ENCODE measurements around the gene SMURF1. TPM values are rescaled to one million over a fixed set of nuclear protein-coding genes. Genes with fewer than 3 reads are reported as not detected.

Gene SMURF1
- total and polyA plus RNA-seq, 4 donors, result 2.9 to 16.8 (median 5.9) TPM

DNA sequence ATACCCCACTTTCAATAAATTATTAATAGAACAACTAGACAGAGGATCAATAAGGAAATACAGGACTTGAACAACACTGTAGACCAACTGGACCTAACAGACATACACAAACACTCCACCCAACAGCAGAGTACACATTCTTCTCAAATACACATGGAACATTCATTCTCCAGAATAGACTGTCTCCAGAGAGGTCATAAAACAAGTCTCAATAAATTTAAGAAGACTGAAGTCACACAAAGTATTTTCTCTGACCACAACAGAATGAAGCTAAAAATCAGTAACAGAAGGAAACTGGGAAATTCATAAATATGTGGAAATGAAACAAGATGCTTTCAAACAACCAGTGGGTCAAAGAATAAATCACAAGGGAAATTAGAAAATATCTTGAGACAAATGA is 119.8 kb downstream of the SMURF1 start:
- Histone ChIP-seq H3K27ac (ENCODE audit: low read depth in 1 of 2, low read length in 2 of 2) (no peak overlapping the region), H3K9me3 (ENCODE audit: control insufficient read depth in 4 of 4, low read length in 3 of 4) (no peaks in the 10 kb centered on the region), H3K36me3 (ENCODE audit: control insufficient read depth in 4 of 4, insufficient read depth in 3 of 4, low read depth in 1 of 4, low read length in 3 of 4) (peaks cover 0 to 14% (median 7%) of the 10 kb centered on the region in 4 donors), H3K4me1 (ENCODE audit: control insufficient read depth in 4 of 4, insufficient read depth in 4 of 4, low read length in 3 of 4) (peaks cover 0 to 7% (median 5%) of the 10 kb centered on the region in 4 donors), H3K27me3 (ENCODE audit: control insufficient read depth in 4 of 4, insufficient read depth in 4 of 4, low read length in 3 of 4) (no peaks in the 10 kb centered on the region), H3K9ac (ENCODE audit: low read depth in 1 of 2, low read length in 2 of 2) (no peak overlapping the region), H3K4me3 (ENCODE audit: low read depth in 1 of 3, low read length in 3 of 3) (no peak overlapping the region)
- no peak for DNase-seq (ENCODE audit: low spot score)
- no peak for TF ChIP-seq JUND (IDR thresholded peaks at IDR 0.05)
- TF ChIP-seq NR2F2 (IDR thresholded peaks at IDR 0.05), result no peak
- TF ChIP-seq, protein P1, sequence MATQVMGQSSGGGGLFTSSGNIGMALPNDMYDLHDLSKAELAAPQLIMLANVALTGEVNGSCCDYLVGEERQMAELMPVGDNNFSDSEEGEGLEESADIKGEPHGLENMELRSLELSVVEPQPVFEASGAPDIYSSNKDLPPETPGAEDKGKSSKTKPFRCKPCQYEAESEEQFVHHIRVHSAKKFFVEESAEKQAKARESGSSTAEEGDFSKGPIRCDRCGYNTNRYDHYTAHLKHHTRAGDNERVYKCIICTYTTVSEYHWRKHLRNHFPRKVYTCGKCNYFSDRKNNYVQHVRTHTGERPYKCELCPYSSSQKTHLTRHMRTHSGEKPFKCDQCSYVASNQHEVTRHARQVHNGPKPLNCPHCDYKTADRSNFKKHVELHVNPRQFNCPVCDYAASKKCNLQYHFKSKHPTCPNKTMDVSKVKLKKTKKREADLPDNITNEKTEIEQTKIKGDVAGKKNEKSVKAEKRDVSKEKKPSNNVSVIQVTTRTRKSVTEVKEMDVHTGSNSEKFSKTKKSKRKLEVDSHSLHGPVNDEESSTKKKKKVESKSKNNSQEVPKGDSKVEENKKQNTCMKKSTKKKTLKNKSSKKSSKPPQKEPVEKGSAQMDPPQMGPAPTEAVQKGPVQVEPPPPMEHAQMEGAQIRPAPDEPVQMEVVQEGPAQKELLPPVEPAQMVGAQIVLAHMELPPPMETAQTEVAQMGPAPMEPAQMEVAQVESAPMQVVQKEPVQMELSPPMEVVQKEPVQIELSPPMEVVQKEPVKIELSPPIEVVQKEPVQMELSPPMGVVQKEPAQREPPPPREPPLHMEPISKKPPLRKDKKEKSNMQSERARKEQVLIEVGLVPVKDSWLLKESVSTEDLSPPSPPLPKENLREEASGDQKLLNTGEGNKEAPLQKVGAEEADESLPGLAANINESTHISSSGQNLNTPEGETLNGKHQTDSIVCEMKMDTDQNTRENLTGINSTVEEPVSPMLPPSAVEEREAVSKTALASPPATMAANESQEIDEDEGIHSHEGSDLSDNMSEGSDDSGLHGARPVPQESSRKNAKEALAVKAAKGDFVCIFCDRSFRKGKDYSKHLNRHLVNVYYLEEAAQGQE (IDR thresholded peaks at IDR 0.05), result no peak
- TF ChIP-seq, protein P2, sequence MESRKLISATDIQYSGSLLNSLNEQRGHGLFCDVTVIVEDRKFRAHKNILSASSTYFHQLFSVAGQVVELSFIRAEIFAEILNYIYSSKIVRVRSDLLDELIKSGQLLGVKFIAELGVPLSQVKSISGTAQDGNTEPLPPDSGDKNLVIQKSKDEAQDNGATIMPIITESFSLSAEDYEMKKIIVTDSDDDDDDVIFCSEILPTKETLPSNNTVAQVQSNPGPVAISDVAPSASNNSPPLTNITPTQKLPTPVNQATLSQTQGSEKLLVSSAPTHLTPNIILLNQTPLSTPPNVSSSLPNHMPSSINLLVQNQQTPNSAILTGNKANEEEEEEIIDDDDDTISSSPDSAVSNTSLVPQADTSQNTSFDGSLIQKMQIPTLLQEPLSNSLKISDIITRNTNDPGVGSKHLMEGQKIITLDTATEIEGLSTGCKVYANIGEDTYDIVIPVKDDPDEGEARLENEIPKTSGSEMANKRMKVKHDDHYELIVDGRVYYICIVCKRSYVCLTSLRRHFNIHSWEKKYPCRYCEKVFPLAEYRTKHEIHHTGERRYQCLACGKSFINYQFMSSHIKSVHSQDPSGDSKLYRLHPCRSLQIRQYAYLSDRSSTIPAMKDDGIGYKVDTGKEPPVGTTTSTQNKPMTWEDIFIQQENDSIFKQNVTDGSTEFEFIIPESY (IDR thresholded peaks at IDR 0.05), result no peak
- no peak for TF ChIP-seq TAF1 (conservative IDR thresholded peaks at IDR 0.05)
- TF ChIP-seq RXRA (IDR thresholded peaks at IDR 0.05), result no peak
- no peak for TF ChIP-seq HNF4A (conservative IDR thresholded peaks at IDR 0.05)

DNA sequence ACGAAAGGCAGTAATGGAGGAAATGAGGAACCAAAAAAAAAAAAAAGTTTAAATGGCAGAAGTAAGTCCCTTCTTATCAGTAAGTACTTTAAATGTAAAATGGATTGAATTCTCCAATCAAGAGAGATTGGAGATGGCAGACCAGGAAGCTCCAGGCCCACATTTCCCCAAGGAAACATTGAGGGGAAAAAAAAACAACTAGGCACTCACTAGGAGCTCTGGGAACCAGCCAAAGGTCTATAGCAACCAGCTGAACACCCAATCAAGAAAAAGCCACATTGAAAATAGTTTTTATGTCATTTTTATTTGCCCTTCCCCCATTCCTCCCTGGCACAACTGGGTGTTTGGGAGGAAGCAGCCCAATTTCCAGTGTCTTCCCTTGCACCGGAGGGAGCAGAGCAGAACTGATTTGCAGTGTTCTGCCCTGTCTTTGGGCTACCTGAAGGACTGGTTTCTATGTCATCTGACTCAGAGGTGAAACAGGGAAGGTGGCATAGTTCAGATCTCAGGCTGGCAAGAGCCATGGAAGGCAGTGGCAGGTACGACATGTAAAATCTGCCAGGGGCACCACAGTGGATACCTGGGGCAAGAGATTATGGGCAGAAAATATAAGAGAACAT is 121.9 kb downstream of the SMURF1 start:
- peaks cover 0 to 7% (median 2%) of the 10 kb centered on the region in 4 donors for H3K36me3 ChIP-seq (ENCODE audit: control insufficient read depth in 4 of 4, insufficient read depth in 3 of 4, low read depth in 1 of 4, low read length in 3 of 4)
- no peak overlapping the region for H3K4me3 ChIP-seq (ENCODE audit: low read depth in 1 of 3, low read length in 3 of 3)
- H3K9ac ChIP-seq (ENCODE audit: low read depth in 1 of 2, low read length in 2 of 2), result no peak overlapping the region
- WGBS, result 83% methylated on average over 3 of the region's 3 CpGs
- no peak for DNase-seq (ENCODE audit: low spot score)
- no peaks in the 10 kb centered on the region for H3K9me3 ChIP-seq (ENCODE audit: control insufficient read depth in 4 of 4, low read length in 3 of 4)
- H3K27ac ChIP-seq (ENCODE audit: low read depth in 1 of 2, low read length in 2 of 2), result no peak overlapping the region
- no peaks in the 10 kb centered on the region for H3K27me3 ChIP-seq (ENCODE audit: control insufficient read depth in 4 of 4, insufficient read depth in 4 of 4, low read length in 3 of 4)
- peaks cover 0 to 7% (median 5%) of the 10 kb centered on the region in 4 donors for H3K4me1 ChIP-seq (ENCODE audit: control insufficient read depth in 4 of 4, insufficient read depth in 4 of 4, low read length in 3 of 4)
- TF ChIP-seq RXRA (IDR thresholded peaks at IDR 0.05) (no peak), RAD21 (IDR thresholded peaks at IDR 0.05) (no peak), EGR1 (IDR thresholded peaks at IDR 0.05; ENCODE audit: low read depth in 2 of 2) (no peak), TAF1 (conservative IDR thresholded peaks at IDR 0.05) (no peak), NR2F2 (IDR thresholded peaks at IDR 0.05) (no peak), FOXA2 (IDR thresholded peaks at IDR 0.05) (no peak), FOXA1 (IDR thresholded peaks at IDR 0.05) (no peak), HNF4G (IDR thresholded peaks at IDR 0.05) (no peak), SP1 (IDR thresholded peaks at IDR 0.05) (no peak), YY1 (IDR thresholded peaks at IDR 0.05) (no peak), HNF4A (conservative IDR thresholded peaks at IDR 0.05) (no peak), GABPA (IDR thresholded peaks at IDR 0.05 in 1 of 2, conservative IDR thresholded peaks at IDR 0.05 in 1 of 2) (no peak), JUND (IDR thresholded peaks at IDR 0.05) (no peak)
- TF ChIP-seq, protein P3, sequence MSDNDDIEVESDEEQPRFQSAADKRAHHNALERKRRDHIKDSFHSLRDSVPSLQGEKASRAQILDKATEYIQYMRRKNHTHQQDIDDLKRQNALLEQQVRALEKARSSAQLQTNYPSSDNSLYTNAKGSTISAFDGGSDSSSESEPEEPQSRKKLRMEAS (IDR thresholded peaks at IDR 0.05), result no peak
- TF ChIP-seq, protein P1 (IDR thresholded peaks at IDR 0.05), result no peak
- TF ChIP-seq, protein P2 (IDR thresholded peaks at IDR 0.05), result no peak
- TF ChIP-seq, protein P4, sequence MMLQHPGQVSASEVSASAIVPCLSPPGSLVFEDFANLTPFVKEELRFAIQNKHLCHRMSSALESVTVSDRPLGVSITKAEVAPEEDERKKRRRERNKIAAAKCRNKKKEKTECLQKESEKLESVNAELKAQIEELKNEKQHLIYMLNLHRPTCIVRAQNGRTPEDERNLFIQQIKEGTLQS (IDR thresholded peaks at IDR 0.05), result no peak
- TF ChIP-seq, protein P5, sequence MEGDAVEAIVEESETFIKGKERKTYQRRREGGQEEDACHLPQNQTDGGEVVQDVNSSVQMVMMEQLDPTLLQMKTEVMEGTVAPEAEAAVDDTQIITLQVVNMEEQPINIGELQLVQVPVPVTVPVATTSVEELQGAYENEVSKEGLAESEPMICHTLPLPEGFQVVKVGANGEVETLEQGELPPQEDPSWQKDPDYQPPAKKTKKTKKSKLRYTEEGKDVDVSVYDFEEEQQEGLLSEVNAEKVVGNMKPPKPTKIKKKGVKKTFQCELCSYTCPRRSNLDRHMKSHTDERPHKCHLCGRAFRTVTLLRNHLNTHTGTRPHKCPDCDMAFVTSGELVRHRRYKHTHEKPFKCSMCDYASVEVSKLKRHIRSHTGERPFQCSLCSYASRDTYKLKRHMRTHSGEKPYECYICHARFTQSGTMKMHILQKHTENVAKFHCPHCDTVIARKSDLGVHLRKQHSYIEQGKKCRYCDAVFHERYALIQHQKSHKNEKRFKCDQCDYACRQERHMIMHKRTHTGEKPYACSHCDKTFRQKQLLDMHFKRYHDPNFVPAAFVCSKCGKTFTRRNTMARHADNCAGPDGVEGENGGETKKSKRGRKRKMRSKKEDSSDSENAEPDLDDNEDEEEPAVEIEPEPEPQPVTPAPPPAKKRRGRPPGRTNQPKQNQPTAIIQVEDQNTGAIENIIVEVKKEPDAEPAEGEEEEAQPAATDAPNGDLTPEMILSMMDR (IDR thresholded peaks at IDR 0.05; ENCODE audit: low read depth, low read length, missing input control), result no peak
